IPS-NIHi7 (cell line): ENCODE measurements around the gene FGFR4.
"Not testable (repeated sequence)": the region's sequence is repeated elsewhere in the genome, so short reads cannot be mapped to it uniquely, and the experiment has no call there.

Source experiments
- DNase-seq: peaks from one replicate; pipeline ENCODE4 v3.0.0; 2012; ENCODE audit warnings: mixed read lengths; ENCODE audit errors: extremely low spot score

Gene FGFR4

GRCh38 chr5:177086654-177087397, at the start of gene FGFR4:
Gene FGFR4 (plus strand): TSS chr5:177086915. CDS start chr5:177089603, 2,688 bp downstream.
- peak; percentile 99 for DNase-seq

- DNase-seq: no peak
Observed at GRCh38 chr5:177036921-177037320, 49.8 kb upstream of the FGFR4 start.

- no peak for DNase-seq
Observed at GRCh38 chr5:177040814-177041420, 45.8 kb upstream of the FGFR4 start.

DNA sequence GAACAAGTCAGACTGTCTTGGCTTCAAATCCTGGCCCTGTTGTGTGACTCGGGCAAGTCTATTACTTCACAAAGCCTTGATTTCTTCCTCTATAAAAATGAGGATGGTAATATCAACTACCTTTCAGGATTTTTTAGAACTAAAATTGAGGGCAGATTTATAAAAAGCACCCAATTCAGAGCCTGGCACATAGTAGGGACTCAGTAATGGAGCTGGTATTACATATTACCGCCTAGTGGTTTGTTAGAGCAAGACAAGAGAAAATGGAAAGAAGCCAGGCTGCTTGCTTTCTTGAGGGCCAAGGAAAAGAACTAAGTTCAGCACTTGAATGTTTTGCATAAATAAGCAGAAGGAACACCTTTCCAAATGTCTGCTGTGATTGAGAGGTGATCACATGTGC, 44.8 kb upstream of the FGFR4 start:
- DNase-seq: no peak

- DNase-seq: no peak
Observed at GRCh38 chr5:177043114-177043513, 43.6 kb upstream of the FGFR4 start.

GRCh38 chr5:177043958-177044357, 42.8 kb upstream of the FGFR4 start:
- DNase-seq: no peak

DNA sequence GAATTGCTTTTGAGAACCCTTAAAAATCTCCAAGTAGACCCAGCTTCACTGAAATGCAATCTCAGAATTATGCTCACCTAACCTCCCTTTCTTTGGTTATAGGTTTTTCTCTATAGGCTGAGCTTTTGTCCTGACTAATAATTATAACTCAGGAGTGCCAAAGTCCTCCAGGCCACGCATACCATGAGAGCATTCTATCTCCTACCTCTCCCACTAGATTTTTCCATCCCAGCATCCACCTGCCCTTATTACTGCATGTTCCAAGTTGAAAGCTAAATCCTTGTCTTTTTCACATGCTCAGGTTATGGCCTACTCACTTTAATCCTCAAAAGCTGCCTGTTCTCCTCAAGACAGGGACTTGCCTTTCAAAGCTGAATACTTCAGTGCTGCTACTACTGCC, 42.1 kb upstream of the FGFR4 start:
- DNase-seq: no peak

DNA sequence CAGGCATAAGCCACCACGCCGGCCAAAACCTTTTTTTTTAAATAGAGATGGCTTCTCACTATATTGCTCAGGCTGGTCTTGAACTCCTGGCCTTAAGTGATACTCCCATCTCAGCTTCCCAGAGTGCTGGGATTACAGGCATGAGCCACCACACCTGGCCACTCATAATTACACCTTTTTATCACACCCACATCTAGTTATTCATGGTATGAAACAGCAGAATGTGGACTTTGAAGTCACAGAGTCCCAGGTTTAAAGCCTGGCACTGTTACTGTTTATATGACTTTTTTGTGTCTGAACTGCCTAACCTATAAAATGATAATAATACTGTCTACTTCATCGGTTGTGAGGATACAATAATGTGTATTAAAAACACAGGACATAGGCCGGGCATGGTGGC, 41.1 kb upstream of the FGFR4 start:
- DNase-seq: no peak

- not testable (repeated sequence) for DNase-seq
Observed at GRCh38 chr5:177048531-177048930, 38.2 kb upstream of the FGFR4 start.

GRCh38 chr5:177049285-177049684, 37.4 kb upstream of the FGFR4 start:
- no peak for DNase-seq

- DNase-seq: no peak
Observed at GRCh38 chr5:177064500-177065277, 22.0 kb upstream of the FGFR4 start.

GRCh38 chr5:177065491-177065890, 21.2 kb upstream of the FGFR4 start:
- DNase-seq: no peak

DNA sequence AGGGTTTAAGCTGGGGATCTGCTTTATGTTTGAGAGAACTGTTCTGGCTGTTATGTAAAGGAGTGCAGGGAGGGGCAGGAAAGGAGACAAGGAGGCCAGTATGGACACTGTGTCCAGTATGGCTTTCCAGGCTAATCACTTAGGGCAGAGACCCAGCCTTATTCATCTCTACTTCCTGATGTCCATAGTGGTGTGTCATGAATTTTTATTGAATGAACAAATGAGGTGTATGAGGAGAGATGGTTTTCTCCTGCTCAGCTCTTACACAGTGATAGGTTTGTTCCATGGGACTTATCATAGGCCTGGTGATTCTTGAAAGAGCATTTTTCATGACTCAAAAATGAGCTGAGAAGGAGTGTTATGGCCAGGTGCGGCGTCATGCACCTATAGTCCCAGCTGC, 20.5 kb upstream of the FGFR4 start:
- no peak for DNase-seq

DNA sequence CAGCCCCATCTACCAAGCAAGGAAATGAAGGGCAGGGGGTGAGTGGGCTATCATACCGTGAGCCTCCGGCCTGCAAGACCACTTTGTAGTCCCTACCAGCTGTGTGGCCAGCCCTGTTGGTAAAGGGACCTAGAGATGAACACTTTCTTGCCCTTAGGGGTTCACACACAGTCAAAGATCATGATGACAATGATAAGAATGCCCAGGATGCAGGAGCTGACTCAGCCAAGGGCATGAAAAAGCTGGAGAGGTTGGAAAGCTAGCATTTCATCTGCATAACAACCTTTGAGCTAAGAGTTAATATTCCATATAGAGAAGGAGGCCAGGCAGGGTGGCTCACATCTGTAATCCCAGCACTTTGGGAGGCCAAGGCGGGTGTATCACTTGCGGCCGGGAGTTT, 19.2 kb upstream of the FGFR4 start:
- DNase-seq: no peak

DNA sequence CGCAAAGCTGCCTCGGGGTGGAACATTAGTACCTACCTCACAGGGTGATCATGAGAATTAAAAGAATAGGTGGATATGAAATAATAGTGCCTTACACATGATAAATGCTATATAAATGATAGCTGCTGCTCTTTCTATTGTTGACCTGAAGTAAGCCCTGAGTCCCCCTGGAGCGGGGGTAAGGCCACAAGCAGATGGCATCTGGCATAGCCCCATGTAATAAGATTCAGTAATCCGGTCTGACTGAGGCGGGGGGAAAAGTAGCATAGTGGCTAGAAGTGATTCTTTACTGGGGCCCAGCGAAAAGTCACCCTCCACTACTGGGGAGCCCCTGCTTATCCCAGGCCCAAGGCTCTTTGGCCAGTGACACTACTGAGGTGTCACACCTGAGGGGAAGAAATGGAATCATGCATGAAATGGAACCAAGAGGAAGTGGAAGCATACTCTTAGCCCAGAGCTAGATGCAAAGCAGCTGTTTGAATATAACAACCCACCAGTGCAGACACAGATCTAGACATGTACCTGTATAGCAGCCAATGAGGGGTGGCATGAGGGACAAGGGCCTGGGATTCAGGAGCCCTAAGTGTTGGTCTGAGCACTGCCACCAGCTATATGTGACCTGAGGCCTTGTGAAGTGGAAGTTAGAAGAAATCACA, 16.1 kb upstream of the FGFR4 start:
- no peak for DNase-seq

DNA sequence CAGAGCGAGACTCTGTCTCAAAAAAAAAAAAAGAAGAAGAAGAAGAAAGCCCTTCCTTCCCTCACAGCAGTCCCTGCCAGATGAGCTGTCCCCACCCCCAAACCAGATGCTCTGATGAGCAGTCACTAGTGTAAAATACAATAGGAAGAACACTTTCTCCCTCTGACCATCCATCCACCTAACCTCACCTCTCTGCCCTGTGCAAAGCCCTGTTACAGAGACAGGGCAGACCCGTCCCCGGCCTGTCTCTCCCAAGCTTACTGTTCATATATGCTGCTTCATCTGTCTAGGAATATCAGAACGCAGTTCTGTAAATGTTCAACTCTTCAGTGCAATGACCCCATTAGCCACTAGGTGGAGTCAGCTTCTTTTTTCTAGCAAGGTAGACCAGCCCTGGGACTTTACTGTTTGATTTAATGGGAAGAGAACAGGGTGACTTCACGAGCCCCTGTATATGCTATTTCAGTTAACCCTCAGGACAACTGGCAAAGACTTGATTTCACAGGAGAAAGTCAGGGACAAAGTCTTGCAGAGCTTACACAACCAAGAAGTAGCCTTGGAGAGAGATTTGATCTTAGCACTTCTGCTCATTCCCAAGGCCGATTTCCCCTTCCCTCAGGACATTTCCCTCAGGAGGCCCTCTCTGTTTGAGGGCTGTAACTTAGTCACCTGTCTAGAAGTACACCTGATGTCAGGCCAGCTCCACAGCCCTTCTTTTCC, 14.9 kb upstream of the FGFR4 start:
- DNase-seq: peak; percentile 76

DNA sequence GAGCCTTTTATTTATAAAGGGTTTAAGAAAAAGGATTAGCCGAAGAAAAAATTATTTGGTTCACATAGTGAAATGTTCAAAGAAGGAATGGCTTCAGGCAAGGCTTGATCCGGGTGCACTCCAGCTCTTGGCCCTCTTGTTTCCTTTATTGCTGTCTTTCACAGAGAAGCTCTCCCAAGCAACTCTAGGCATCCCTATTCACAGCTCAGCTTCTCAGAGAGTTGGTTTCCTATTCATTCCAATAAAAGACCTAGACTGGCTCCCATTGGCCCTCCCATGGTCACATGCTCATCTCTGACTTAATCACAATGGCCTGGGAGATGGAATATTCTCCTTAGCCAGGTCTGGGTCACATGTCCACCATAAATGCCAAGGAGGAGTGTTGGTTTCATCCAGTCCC, 9.4 kb upstream of the FGFR4 start:
- DNase-seq: no peak

DNA sequence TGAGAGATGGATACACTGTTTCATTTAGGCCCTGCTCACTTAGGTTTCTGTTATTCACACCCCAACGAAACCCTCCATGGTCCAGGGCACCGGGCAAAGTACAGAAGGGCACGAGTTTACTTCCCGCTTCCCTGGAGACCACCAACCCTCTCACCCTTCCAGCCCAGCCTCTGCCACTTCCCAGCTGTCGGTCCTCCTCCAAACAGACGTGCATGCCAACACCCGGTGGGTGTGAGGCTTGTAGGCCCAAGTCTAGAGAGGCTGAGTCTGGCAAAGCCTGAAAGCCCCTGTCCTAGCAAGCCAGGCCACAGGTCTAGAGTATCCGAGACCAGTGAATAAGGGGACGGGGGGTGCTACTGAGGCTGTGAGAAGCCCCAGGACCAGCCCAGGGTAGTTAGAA, 7.1 kb upstream of the FGFR4 start:
- no peak for DNase-seq

DNA sequence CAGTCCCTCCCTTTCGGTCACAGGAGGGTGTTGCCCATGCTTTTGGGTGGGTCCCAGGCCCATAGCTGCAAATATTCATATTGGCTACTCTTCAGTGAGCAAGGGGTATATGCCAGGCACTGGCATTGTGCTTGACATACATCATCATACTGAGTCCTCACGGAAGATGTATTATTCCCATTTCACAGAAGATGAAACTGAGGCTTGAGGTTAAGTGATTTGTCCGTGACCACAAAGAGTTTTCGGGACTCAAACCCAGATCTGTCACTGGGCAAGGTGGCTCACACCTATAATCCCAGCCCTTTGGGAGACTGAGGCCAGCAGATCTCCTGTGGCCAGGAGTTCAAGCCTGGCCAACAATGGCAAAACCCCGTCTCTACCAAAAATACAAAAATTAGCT, 6.5 kb upstream of the FGFR4 start:
- DNase-seq: no peak

- DNase-seq: no peak
Observed at GRCh38 chr5:177081859-177082258, 4.9 kb upstream of the FGFR4 start.

GRCh38 chr5:177083357-177083756, 3.4 kb upstream of the FGFR4 start:
- DNase-seq: no peak

DNA sequence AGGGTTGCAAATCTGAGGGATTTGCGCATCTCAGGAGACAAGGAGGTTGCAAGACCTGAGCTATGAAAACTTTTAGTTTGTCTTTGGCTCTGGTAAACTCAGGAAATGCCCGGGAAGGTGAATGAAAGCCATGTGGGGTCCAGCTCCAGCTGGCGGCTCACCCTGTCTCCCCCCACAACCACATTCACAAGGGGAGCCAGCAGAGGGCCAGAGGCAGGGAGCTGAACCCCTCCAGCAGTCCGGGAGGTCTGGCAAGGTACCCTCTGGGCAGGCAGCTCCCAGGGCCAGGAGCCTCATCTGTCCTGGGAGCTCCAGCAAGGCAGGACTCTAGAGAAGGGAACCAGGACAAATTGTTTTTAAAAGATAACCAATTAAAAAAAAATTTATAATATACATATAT, 2.5 kb upstream of the FGFR4 start:
- DNase-seq: no peak
